Activated CD4-positive, alpha-beta T cell treated with anti-CD3 and anti-CD28 coated beads, Interleukin-2, amount 50 U/mL, for 4 hours (primary cell): ENCODE data around the gene PLVAP.

Source experiments
- DNase-seq, 2 experiments: peaks; one replicate each; pipeline ENCODE4 v3.0.0-alpha.2; 2020

Gene PLVAP

DNA sequence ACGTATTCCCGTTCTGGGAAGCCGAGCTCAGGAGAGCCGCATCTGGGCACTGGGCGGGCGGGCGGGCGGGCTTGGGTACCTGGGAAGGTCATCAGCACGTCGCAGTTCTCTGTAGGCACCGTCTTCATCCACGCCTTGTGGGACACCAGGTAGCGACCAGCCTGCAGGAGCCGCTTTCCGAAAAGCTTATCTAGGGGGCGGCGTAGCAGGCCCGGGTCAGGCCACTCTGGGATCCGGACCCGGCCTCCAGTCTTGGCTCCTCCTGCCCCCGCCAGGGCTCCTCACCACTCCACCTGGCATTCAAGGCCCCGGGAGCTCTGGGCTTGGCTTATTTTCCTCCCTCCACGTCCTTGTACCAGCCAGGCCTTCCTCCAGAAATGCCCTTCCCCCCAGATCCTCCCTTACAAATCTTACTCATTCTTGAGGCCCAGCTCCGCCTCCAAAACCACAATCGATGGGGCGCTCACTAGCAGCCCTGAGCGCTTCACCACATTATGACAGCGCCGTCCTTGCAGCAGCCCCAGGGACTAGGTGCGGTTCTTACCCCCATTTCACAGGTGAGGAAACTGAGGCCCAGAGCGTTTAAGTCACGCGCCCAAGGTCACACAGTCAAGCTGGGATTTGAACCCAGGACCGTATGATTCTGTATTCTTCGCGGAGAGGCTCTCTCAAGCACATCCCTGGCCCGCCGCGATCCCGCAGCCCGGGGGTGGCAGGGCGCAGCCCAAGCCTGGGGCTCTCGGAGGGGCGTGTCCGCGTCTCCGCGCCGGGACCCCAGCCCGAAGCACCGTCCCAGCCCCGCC lies 43.3 kb downstream of the PLVAP start:
- peak; percentile 72 to 77 for DNase-seq

DNA sequence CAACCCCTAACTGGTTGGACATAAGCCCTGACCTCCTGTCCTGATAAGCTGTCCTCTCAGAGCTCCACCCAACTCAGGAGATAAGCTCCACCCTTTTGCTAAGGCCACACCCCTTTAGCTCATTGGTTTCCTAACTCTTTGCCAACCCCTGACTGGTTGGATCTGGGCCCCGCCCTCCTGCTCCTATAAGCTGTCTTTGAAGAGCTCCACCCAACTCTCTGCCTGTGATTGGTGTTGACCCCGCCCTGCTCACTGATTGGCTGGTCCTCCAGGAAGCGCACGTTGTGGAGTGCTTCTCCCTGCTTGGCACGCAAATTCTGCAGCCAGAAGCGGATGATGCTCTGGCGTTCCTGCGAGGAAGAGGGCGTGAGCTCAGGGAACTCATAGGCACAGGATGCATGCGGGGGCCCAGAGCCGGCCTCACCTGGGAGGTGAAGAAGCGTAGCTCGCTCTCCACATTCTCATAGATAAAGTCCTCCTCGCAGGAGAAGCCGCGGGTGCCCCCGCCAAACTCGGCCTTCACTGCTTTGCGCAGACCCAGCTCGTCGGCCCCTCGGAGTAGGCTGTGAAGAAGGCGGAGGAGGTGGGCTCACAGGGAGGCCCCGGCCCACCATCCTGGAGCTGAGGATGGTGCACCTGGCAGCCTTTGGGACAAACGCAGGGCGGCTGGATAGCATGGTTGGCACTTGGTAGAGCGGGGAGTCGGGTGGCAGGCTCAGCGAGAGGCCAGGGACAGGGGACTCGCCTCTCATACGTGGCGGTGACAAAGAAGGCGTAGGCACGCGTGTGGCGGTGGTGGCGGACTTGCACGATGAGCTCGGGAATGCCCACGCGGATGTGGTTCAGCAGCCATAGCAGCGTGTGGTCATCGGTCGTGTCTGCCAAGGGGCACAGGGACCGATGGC lies 44.2 kb downstream of the PLVAP start:
- no peak for DNase-seq

- DNase-seq: no peak
These were observed 44.8 kb downstream of the PLVAP start for GRCh38 chr19:17332360-17332676.

DNA sequence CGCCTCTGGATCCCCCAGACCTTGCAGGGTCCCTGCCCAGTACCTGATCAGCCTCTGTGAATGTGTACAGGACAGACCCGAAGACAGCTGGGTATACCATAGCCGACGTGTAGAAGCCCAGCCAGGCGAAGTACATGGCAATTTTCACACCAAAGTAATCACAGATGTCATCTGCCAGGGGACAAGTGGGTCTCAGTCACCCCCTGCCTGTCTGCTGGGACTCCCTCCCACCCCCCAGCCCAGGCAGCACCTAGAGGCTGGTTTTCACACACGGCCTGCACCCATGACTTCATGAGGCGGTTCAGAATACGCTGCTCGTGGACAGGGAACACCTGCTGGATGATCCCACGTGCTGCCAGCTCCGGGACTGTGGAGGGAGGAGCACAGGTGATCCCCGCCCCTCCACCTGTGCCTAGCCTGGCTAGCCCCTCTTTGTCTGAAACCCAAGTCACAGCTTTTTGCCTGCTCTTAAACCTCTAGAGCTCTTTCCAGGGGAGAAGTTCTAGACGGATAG lies 46.0 kb downstream of the PLVAP start:
- DNase-seq: no peak

- DNase-seq: no peak
These were observed 46.7 kb downstream of the PLVAP start for GRCh38 chr19:17330262-17331044.

DNA sequence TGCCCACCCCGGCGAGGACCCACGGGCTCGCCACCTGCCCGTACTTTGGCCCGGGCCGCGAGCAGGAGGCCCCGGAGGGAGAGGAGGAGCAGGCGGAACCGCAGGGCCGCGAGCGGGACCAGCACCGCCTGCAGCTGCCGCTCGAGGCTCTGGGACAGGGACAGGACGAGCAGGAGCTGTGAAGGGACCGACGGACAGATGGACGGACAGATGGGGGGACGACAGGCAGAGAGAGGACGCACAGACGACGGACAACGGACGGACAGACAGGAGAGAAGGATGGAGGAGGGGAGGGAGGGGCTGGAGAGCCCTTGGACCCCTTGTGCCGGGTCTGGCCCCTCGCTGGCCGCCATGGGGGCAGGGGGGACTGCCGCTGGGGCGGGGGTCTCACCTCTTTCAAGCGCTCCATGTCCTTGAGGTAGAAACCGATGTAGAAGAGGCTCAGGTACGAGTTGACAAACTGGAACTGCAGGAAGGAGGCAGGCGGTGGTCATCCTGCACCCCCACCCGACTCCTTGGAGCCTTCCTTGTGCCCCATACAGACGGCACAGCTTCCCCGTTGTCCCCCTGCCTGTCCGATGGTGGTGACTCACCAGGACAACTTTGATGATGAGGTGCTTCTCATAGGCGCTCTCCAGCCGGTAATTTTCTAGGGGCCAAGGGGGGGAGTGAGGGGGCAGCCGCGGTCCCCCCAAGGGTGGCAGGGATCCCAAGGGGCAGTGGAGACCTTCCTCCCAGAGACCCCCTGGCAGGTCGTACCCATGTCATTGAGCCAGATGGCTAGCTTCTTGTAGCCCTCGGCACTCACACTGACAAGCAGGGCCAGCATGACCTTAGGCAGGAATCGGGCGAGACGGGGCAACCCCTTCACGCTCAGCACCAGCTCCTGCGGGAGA lies 47.5 kb downstream of the PLVAP start:
- DNase-seq: no peak

DNA sequence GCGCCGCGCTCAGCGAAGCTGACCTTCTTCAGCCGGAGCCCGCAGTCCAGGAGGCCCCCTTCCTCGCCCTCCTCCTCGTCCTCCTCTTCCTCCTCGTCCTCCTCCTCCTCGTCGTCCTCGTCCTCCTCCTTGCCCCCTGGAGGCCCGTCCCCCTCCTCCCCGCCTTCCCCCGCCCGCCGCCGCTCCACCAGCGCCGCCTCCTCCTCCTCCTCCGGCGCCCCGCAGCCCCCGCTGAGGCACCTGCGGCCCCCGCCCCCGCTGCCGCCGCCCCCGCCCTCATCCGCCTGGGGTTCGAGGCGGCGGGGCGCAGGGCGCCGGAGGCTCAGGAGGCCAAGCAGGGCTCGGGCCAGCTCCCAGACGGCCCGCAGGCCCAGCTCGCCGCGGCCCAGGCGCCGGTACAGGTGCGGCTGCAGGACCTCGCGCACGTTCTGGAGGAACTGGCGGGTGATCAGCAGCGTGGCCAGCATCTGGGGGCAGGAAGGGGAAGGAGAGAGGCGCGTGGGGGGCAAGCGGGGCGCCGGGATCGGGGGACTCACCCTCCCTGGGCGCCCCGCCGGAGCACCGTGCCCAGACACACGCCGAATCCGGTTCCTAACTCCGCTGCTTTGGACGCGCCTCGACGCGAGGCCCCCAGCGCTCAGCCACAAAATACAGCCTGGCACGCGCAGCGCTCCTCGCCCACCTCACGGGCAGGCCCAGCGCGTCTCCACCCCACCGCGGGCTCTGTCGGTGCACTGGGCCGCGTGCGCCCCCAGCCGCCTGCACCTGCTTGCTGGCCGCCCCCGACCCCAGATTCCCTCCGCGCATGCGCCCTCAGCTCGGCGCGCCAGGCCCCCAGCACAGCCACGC lies 48.4 kb downstream of the PLVAP start:
- DNase-seq: peak; percentile 41 to 47

GRCh38 chr19:17327654-17328516 lies 49.3 kb downstream of the PLVAP start:
- DNase-seq: peak; percentile 54 to 59

- no peak for DNase-seq
These were observed 50.0 kb downstream of the PLVAP start for GRCh38 chr19:17327068-17327653.

DNA sequence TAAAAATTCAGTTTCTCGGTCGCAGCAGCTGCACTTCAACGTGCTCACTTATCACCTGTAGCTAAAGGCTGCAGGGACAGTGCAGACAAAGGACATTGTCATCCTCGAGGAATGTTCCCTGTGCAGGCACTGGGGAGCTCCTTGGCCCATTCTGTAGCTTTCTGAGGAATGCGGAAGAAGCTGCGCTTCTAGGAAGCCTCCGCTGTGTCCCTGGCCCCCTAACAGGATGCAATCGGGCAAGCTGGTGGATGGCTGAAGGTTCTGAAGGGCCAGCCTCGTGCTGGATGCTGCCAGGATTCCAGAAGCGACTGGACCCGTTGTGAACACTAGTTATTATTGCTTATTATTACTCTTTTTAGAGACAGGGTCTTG lies 50.6 kb downstream of the PLVAP start:
- no peak for DNase-seq

DNA sequence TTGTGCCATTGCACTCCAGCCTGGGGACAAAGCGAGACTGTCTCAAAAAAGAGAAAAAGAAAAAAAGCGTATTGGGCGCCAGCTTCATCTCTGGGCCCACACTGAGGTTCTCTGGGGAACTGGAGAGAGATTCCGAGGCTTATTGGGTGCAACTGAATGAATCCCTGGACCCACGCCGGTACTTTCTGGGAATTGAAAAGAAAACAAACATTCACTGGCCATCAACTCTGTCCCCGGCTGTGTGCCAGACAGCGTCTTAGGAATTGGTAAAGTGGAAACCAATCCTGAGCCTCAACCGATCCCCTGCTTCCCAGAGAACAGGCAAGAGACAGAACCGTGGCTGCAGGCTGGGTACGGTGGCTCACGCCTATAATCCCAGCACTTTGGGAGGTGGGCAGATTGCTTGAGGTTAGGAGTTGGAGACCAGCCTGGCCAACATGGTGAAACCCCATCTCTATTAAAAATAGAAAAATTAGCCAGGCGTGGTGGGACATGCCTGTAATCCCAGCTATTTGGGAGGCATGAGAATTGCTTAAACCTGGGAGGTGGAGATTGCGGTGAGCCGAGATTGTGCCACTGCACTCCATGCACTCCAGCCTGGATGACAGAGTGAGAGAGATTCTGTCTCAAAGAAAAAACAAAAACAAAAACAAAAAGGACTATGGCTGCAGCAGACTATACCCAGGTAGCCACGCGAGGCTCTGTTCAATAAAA lies 51.1 kb downstream of the PLVAP start:
- no peak for DNase-seq

DNA sequence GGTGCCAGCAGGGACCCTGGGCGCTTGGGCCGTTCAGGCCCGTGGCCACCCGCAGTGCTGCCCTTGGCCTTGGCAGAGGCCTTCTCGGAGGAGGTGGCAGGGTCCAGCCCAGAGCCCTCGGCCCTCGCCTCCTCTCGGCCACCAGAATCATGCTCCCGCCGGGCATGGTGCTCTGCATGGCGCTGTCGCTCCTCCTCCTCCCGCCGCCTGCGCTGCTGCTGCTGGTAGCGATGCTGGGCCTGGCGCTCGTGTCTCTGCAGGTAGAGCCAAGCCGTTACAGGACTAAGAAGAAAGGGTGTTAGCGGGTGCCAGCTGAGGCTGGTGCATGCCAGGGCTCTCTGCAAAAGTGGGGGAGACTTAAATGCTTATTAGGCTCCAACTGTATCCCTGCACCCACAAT lies 52.0 kb downstream of the PLVAP start:
- no peak for DNase-seq

- DNase-seq: no peak
These were observed 52.6 kb downstream of the PLVAP start for GRCh38 chr19:17324357-17325114.

DNA sequence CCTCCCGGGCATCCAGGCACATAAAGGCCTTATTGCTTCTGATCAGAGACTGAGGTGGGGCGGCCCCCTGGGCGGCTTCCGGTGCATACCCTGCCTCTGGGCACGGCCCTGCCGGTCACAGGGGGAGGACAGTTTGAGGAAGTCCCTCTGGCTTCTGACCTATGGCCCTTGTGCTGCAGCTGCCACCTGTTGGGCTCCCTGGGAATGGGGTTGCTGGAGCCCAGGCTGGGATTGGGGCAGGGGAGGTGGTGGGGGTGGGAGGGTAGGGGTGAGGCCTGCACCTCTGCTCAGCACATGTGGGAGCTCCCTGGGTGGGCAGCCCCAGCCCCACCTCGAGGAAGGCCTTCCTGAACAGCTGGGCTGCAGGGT lies 53.2 kb downstream of the PLVAP start:
- no peak for DNase-seq

- DNase-seq: no peak
These were observed 53.7 kb downstream of the PLVAP start for GRCh38 chr19:17323300-17323963.

DNA sequence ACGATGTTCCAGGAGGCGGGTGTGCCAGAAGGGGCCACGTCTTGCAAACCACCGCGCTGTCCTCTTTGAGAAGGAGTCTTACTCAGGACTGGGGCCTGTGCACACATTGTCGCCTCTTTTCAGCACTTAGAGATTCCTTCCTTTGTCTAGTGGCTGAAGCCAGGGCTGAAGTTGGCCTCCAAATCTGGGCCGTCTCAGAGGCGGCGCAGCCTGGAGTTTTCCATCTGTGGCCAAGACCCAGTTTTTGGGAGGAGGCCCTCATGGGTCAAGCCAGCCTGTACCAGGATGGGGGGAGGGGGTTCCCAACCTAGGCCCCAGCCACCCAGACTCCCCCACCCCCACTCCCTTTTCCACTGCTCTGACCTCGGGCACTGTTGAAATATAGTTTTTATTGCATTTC lies 54.3 kb downstream of the PLVAP start:
- no peak for DNase-seq

DNA sequence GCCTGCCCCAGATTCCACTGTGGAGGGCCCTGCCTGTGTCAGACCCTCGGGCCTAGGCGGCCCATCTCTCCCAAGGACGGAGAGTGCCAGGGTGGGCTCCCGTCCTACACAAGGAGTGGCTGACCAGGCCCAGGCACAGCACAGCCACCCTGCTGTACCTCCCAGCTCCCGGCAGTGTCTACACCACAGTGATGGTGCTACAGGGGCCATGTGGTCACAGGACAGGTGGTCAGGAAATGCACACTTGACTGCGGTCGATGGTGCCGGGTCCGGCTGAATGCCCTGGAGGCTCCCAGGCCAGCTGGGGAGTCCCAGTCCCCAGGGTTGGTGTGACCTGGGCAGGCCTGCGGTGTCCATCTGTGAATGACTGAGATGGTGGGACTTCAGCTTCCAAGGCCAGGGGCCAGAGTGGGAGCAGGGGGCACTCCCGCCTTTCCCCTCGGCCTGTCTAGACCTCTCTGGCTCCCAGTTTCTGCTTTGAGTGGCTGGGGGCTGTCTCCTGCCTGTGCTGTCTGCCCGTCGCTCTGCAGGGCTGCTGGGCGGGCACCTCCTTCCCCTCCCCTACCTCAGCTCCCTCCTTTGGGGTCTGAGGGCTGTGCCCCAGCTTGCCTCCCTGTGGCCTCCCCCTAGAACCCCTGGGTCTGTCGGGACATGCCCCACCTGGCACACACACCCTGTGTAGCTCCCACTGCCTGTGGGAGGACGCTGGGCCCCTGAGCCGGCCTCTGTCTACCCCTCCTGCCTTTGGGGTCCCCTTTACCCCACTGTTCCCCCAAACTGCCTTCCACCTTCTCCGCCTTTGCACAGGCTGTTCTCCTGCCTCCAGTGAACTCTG lies 55.3 kb downstream of the PLVAP start:
- DNase-seq: no peak
